ENCODE results near the gene TTC23.

TTC23 gene

DNA sequence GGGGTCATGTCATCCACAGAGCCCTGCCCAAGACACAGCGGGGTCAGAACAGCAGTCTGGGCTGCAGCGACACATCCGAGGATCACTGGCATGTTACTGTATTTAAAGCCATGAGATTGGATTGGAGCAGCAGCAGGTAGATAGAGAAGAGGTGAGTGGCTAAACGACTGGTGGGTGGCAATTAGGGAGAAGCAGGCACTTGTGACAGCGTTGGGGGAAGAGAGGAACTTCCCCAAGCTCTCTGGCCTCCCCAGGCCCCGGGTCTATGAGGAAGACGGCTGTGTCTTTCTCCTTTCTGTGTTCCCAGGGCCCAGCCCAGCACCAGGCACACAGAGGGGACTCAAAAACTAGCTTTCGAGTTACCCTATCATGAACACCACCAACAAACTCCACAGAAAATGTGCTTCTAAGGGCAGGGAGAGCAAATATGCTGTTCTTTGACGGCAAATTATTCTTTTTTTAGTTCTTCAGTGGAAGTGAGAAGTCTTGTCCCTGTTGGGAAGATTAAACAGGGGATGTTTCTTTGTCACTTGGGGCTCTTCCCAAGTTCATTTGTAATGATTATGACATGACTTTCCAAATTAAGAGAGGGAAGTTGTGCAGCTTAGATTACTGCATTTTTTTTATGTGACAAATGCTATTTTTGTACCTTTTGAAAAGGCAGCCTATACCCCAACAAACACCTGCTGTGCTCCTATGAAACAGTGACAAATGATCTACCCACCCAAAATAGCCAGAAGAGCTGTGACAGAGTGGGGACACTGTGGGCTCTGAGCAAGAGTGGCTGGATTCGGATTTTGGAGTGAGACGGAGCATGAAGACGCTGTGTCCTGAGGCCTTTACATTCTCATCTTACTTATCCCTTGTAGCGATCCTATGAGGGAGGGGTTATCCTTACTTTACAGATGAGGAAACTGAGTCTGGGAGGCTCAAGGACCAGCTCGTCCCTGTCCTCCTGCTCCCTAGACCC lies 151.7 kb downstream of the TTC23 start:
- Histone ChIP-seq H3K79me1 (ENCODE audit: low read length) (no peaks in the 10 kb centered on the region), H3K79me2 (ENCODE audit: control insufficient read depth, insufficient read depth, low read length, poor library complexity) (no peaks in the 10 kb centered on the region), H3K27ac (ENCODE audit: low read depth, low read length) (no peak overlapping the region), H3K18ac (ENCODE audit: low read length) (no peak overlapping the region), H2BK5ac (ENCODE audit: low read depth, low read length, poor library complexity) (no peak overlapping the region), H3K9ac (ENCODE audit: low read length) (no peak overlapping the region), H3K4me2 (ENCODE audit: low read length) (no peak overlapping the region), H2BK120ac (ENCODE audit: insufficient read depth, low read length, poor library complexity) (no peak overlapping the region), H3K4me1 (ENCODE audit: control insufficient read depth in 1 of 2, insufficient read depth in 2 of 2, low read length in 2 of 2) (peaks cover 2% of the 10 kb centered on the region in 2 experiments), H2AFZ (ENCODE audit: insufficient read depth, low read length, poor library complexity) (no peak overlapping the region), H3K4ac (ENCODE audit: low read depth, low read length) (no peak overlapping the region), H3K14ac (ENCODE audit: low read length) (no peak overlapping the region), H4K91ac (ENCODE audit: low read depth, low read length) (no peak overlapping the region), H3K27me3 (ENCODE audit: insufficient read depth, low read length) (peaks cover 4% of the 10 kb centered on the region), H4K8ac (ENCODE audit: low read depth, low read length) (no peak overlapping the region), H3K4me3 (ENCODE audit: low read depth, low read length) (no peak overlapping the region), H4K12ac (ENCODE audit: low read depth, low read length) (no peak overlapping the region), H2BK12ac (ENCODE audit: low read length) (no peak overlapping the region), H2AK5ac (ENCODE audit: low read length) (no peak overlapping the region), H3K36me3 (ENCODE audit: control insufficient read depth in 1 of 2, insufficient read depth in 2 of 2, low read length in 2 of 2) (no peaks in the 10 kb centered on the region), H3K9me3 (ENCODE audit: insufficient read depth, low read depth, low read length) (peaks cover 4% of the 10 kb centered on the region), H3K23ac (ENCODE audit: low read length) (no peak overlapping the region)
- whole genome bisulfite sequencing (ENCODE audit: extremely low coverage, insufficient coverage, insufficient read length): no CpG with 5 or more reads among the region's 14 CpGs
- no peak for DNase-seq

DNA sequence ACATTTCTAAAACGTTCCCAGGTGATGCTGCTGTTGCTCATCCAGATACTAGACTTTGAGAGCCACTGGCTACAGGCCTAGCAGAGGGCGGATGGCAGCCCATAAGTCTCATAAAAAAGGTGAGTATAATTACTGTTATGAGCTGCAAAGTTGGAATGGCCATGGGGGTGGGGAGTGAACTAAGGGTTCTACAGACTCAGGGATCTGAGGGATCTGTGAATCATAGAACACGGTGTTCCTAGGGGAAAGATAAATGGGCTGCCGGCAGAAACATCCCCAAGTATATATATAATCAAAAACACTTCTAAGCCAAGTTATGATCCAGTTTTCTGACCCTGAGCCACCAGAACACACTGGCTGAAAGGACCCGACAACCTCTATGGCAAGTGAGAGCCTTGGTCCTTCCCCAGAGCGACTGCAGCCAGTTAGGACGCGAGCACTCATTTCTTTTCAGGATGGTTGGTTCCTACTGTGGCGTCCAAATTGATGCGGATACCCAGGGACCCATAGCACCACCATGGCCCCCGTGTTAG lies 152.4 kb downstream of the TTC23 start:
- no peak overlapping the region for H3K14ac ChIP-seq (ENCODE audit: low read length)
- H3K4ac ChIP-seq (ENCODE audit: low read depth, low read length): no peak overlapping the region
- WGBS (ENCODE audit: extremely low coverage, insufficient coverage, insufficient read length): no CpG with 5 or more reads among the region's 11 CpGs
- no peak for DNase-seq
- H4K12ac ChIP-seq (ENCODE audit: low read depth, low read length): no peak overlapping the region
- H4K91ac ChIP-seq (ENCODE audit: low read depth, low read length): no peak overlapping the region
- H3K18ac ChIP-seq (ENCODE audit: low read length): no peak overlapping the region
- H2AFZ ChIP-seq (ENCODE audit: insufficient read depth, low read length, poor library complexity): no peak overlapping the region
- no peak overlapping the region for H4K8ac ChIP-seq (ENCODE audit: low read depth, low read length)
- H2BK12ac ChIP-seq (ENCODE audit: low read length): no peak overlapping the region
- no peak overlapping the region for H2AK5ac ChIP-seq (ENCODE audit: low read length)
- H3K23ac ChIP-seq (ENCODE audit: low read length): no peak overlapping the region
- H2BK5ac ChIP-seq (ENCODE audit: low read depth, low read length, poor library complexity): no peak overlapping the region
- no peak overlapping the region for H2BK120ac ChIP-seq (ENCODE audit: insufficient read depth, low read length, poor library complexity)
- peaks cover 4% of the 10 kb centered on the region for H3K27me3 ChIP-seq (ENCODE audit: insufficient read depth, low read length)
- no peak overlapping the region for H3K9ac ChIP-seq (ENCODE audit: low read length)
- no peak overlapping the region for H3K4me2 ChIP-seq (ENCODE audit: low read length)
- no peak overlapping the region for H3K4me3 ChIP-seq (ENCODE audit: low read depth, low read length)
- H3K9me3 ChIP-seq (ENCODE audit: insufficient read depth, low read depth, low read length): peaks cover 4% of the 10 kb centered on the region
- H3K36me3 ChIP-seq (ENCODE audit: control insufficient read depth in 1 of 2, insufficient read depth in 2 of 2, low read length in 2 of 2): no peaks in the 10 kb centered on the region
- H3K27ac ChIP-seq (ENCODE audit: low read depth, low read length): no peak overlapping the region
- no peaks in the 10 kb centered on the region for H3K79me2 ChIP-seq (ENCODE audit: control insufficient read depth, insufficient read depth, low read length, poor library complexity)
- H3K79me1 ChIP-seq (ENCODE audit: low read length): no peaks in the 10 kb centered on the region
- peaks cover 2% of the 10 kb centered on the region in 2 experiments for H3K4me1 ChIP-seq (ENCODE audit: control insufficient read depth in 1 of 2, insufficient read depth in 2 of 2, low read length in 2 of 2)

DNA sequence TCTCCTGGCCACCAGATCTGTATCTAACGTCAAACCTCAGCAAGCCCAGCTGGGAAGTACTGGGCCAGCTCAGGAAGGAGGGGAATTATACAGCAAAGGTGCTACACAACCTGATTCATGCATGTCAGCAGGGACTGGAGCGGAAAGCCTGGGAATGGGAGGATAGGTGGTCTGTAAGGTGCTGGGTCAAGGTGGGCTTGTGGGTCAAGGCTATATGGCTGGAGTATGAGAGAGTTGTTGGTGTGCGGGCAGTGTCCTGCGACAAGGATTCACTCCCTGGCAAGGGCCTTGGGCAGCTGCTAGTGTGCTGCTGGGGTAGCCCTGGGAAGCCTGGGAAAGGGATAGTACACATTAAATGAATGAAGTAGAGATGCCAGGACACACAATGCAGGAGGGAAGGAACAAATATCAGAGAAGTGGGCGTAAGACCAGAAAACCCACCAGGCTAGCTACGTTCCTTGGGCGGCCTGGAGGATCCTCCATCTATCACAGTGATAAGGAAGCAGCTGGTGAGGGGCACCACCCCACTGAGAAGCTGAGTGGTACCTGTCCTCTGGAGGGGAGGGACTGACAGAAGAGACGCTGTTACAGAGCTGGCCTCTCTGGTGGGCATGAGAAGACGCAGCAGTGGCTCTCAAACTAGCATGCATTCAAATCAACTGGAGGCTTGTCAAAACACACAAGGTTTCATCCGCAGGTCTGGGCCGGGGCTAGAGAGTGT lies 153.0 kb downstream of the TTC23 start:
- Histone ChIP-seq H2AK5ac (ENCODE audit: low read length) (no peak overlapping the region), H3K9ac (ENCODE audit: low read length) (no peak overlapping the region), H3K4me3 (ENCODE audit: low read depth, low read length) (no peak overlapping the region), H4K8ac (ENCODE audit: low read depth, low read length) (no peak overlapping the region), H3K14ac (ENCODE audit: low read length) (no peak overlapping the region), H3K4me1 (ENCODE audit: control insufficient read depth in 1 of 2, insufficient read depth in 2 of 2, low read length in 2 of 2) (peaks cover 2% of the 10 kb centered on the region in 2 experiments), H2BK12ac (ENCODE audit: low read length) (no peak overlapping the region), H4K12ac (ENCODE audit: low read depth, low read length) (no peak overlapping the region), H4K91ac (ENCODE audit: low read depth, low read length) (no peak overlapping the region), H3K27me3 (ENCODE audit: insufficient read depth, low read length) (peaks cover 4% of the 10 kb centered on the region), H2BK120ac (ENCODE audit: insufficient read depth, low read length, poor library complexity) (no peak overlapping the region), H3K36me3 (ENCODE audit: control insufficient read depth in 1 of 2, insufficient read depth in 2 of 2, low read length in 2 of 2) (no peaks in the 10 kb centered on the region), H3K27ac (ENCODE audit: low read depth, low read length) (no peak overlapping the region), H2BK5ac (ENCODE audit: low read depth, low read length, poor library complexity) (no peak overlapping the region), H3K79me2 (ENCODE audit: control insufficient read depth, insufficient read depth, low read length, poor library complexity) (no peaks in the 10 kb centered on the region), H3K4me2 (ENCODE audit: low read length) (no peak overlapping the region), H3K18ac (ENCODE audit: low read length) (no peak overlapping the region), H3K4ac (ENCODE audit: low read depth, low read length) (no peak overlapping the region), H3K9me3 (ENCODE audit: insufficient read depth, low read depth, low read length) (peaks cover 4% of the 10 kb centered on the region), H3K23ac (ENCODE audit: low read length) (no peak overlapping the region), H3K79me1 (ENCODE audit: low read length) (no peaks in the 10 kb centered on the region), H2AFZ (ENCODE audit: insufficient read depth, low read length, poor library complexity) (no peak overlapping the region)
- WGBS (ENCODE audit: extremely low coverage, insufficient coverage, insufficient read length): no CpG with 5 or more reads among the region's 11 CpGs
- no peak for DNase-seq

DNA sequence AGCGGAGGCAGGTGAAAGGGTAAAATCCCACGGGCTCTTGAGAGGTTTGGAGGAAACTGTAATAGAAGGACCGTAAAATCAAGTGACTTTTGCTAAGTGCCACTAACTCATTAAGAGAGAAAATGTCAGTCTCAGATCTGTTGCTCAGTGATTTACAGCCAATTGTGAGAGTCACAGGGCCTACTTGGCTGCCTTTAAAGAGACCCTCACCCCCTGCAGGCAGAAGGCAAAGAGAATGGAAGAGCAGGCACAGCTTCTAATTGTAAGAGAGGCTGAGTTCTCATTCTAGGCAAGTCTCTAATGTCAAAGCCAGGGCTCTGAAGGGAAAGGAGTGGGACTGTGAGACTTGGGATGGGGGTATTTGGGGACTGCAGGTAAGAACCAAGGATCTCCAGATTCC lies 153.8 kb downstream of the TTC23 start:
- H3K79me1 ChIP-seq (ENCODE audit: low read length): no peaks in the 10 kb centered on the region
- H2AFZ ChIP-seq (ENCODE audit: insufficient read depth, low read length, poor library complexity): no peak overlapping the region
- no peak overlapping the region for H2BK120ac ChIP-seq (ENCODE audit: insufficient read depth, low read length, poor library complexity)
- no peak overlapping the region for H3K4ac ChIP-seq (ENCODE audit: low read depth, low read length)
- H3K4me3 ChIP-seq (ENCODE audit: low read depth, low read length): no peak overlapping the region
- no peak overlapping the region for H2BK5ac ChIP-seq (ENCODE audit: low read depth, low read length, poor library complexity)
- H3K27ac ChIP-seq (ENCODE audit: low read depth, low read length): no peak overlapping the region
- no peaks in the 10 kb centered on the region for H3K79me2 ChIP-seq (ENCODE audit: control insufficient read depth, insufficient read depth, low read length, poor library complexity)
- no peak overlapping the region for H4K12ac ChIP-seq (ENCODE audit: low read depth, low read length)
- H4K91ac ChIP-seq (ENCODE audit: low read depth, low read length): no peak overlapping the region
- no peak overlapping the region for H3K4me2 ChIP-seq (ENCODE audit: low read length)
- no CpG with 5 or more reads among the region's 3 CpGs for WGBS (ENCODE audit: extremely low coverage, insufficient coverage, insufficient read length)
- H3K4me1 ChIP-seq (ENCODE audit: control insufficient read depth in 1 of 2, insufficient read depth in 2 of 2, low read length in 2 of 2): peaks cover 2% of the 10 kb centered on the region in 2 experiments
- DNase-seq: no peak
- H3K27me3 ChIP-seq (ENCODE audit: insufficient read depth, low read length): peaks cover 4% of the 10 kb centered on the region
- H2AK5ac ChIP-seq (ENCODE audit: low read length): no peak overlapping the region
- H3K36me3 ChIP-seq (ENCODE audit: control insufficient read depth in 1 of 2, insufficient read depth in 2 of 2, low read length in 2 of 2): no peaks in the 10 kb centered on the region
- H3K9me3 ChIP-seq (ENCODE audit: insufficient read depth, low read depth, low read length): peaks cover 4% of the 10 kb centered on the region
- H2BK12ac ChIP-seq (ENCODE audit: low read length): no peak overlapping the region
- no peak overlapping the region for H3K18ac ChIP-seq (ENCODE audit: low read length)
- no peak overlapping the region for H4K8ac ChIP-seq (ENCODE audit: low read depth, low read length)
- no peak overlapping the region for H3K23ac ChIP-seq (ENCODE audit: low read length)
- H3K9ac ChIP-seq (ENCODE audit: low read length): no peak overlapping the region
- H3K14ac ChIP-seq (ENCODE audit: low read length): no peak overlapping the region
